Subcutaneous abdominal adipose tissue (tissue), 5 donors: ENCODE results near the gene KAZALD1.

ENCODE experiments used
- H3K27ac ChIP-seq: one replicate; pipeline ENCODE4 v1.7.0; 2013; ENCODE audit warnings: low read depth, mild to moderate bottlenecking, inconsistent platforms, low read length, moderate library complexity
- H3K27me3 ChIP-seq, 5 donors: one replicate each; pipeline ENCODE4 v1.7.0; 2013; ENCODE audit warnings: low read length in 5 of 5, inconsistent platforms in 1 of 5; ENCODE audit not compliant: control insufficient read depth in 5 of 5, insufficient read depth in 4 of 5
- H3K36me3 ChIP-seq, 5 donors: one replicate each; pipeline ENCODE4 v1.7.0; 2013; ENCODE audit warnings: low read length in 5 of 5; ENCODE audit not compliant: control insufficient read depth in 5 of 5, insufficient read depth in 5 of 5
- H3K4me1 ChIP-seq, 5 donors: one replicate each; pipeline ENCODE4 v1.7.0; 2013; ENCODE audit warnings: low read length in 5 of 5, mild to moderate bottlenecking in 3 of 5, moderate library complexity in 1 of 5; ENCODE audit not compliant: control insufficient read depth in 5 of 5, insufficient read depth in 5 of 5
- H3K4me3 ChIP-seq, 5 donors: one replicate each; pipeline ENCODE4 v1.7.0; 2013; ENCODE audit warnings: low read length in 5 of 5, low read depth in 1 of 5
- H3K9ac ChIP-seq, 5 donors: one replicate each; pipeline ENCODE4 v1.7.0; 2013; ENCODE audit warnings: low read length in 5 of 5, mild to moderate bottlenecking in 4 of 5, moderate library complexity in 3 of 5
- H3K9me3 ChIP-seq, 5 donors: one replicate each; pipeline ENCODE4 v1.7.0; 2013; ENCODE audit warnings: low read length in 5 of 5; ENCODE audit not compliant: control insufficient read depth in 5 of 5
- donor health status: healthy.
- donor health status: healthy.
- donor health status: healthy.
- donor health status: healthy.
- donor health status: healthy.

KAZALD1 gene

GRCh38 chr10:101044117-101044516 lies 17.7 kb upstream of the KAZALD1 start:
- H3K27me3 ChIP-seq = peaks cover 25 to 31% (median 27%) of the 10 kb centered on the region in 5 donors
- no peak overlapping the region for H3K27ac ChIP-seq
- H3K36me3 ChIP-seq = peaks cover 0 to 13% (median 11%) of the 10 kb centered on the region in 5 donors
- no peak overlapping the region for H3K4me3 ChIP-seq
- no peak overlapping the region for H3K9ac ChIP-seq
- H3K9me3 ChIP-seq = no peaks in the 10 kb centered on the region
- peaks cover 11 to 20% (median 16%) of the 10 kb centered on the region in 5 donors for H3K4me1 ChIP-seq

- H3K4me3 ChIP-seq = no peak overlapping the region
- H3K36me3 ChIP-seq = no peaks in the 10 kb centered on the region
- no peak overlapping the region for H3K27ac ChIP-seq
- H3K27me3 ChIP-seq = peaks cover 37 to 49% (median 42%) of the 10 kb centered on the region in 5 donors
- no peaks in the 10 kb centered on the region for H3K9me3 ChIP-seq
- peaks cover 11 to 27% (median 22%) of the 10 kb centered on the region in 5 donors for H3K4me1 ChIP-seq
- H3K9ac ChIP-seq = no peak overlapping the region
Measured at GRCh38 chr10:101046332-101047238, 15.2 kb upstream of the KAZALD1 start.

- H3K27me3 ChIP-seq = peaks cover 37 to 49% (median 42%) of the 10 kb centered on the region in 5 donors
- H3K9me3 ChIP-seq = no peaks in the 10 kb centered on the region
- H3K4me3 ChIP-seq = no peak overlapping the region
- peaks cover 9 to 21% (median 16%) of the 10 kb centered on the region in 5 donors for H3K4me1 ChIP-seq
- H3K27ac ChIP-seq = no peak overlapping the region
- no peaks in the 10 kb centered on the region for H3K36me3 ChIP-seq
- no peak overlapping the region for H3K9ac ChIP-seq
Measured at GRCh38 chr10:101047268-101047667, 14.5 kb upstream of the KAZALD1 start.

- H3K27me3 ChIP-seq = peaks cover 37 to 49% (median 42%) of the 10 kb centered on the region in 5 donors
- H3K4me1 ChIP-seq = peaks cover 3 to 12% (median 10%) of the 10 kb centered on the region in 5 donors
- H3K4me3 ChIP-seq = no peak overlapping the region
- no peak overlapping the region for H3K27ac ChIP-seq
- no peaks in the 10 kb centered on the region for H3K9me3 ChIP-seq
- no peak overlapping the region for H3K9ac ChIP-seq
- H3K36me3 ChIP-seq = no peaks in the 10 kb centered on the region
Measured at GRCh38 chr10:101047961-101048892, 13.6 kb upstream of the KAZALD1 start.

GRCh38 chr10:101050208-101051069 lies 11.3 kb upstream of the KAZALD1 start:
- Histone ChIP-seq H3K27me3 (peaks cover 37 to 46% (median 42%) of the 10 kb centered on the region in 5 donors), H3K9me3 (no peaks in the 10 kb centered on the region), H3K4me3 (peak overlapping the region in 2 of 5 donors; percentile 29 to 45), H3K4me1 (peaks cover 0 to 9% (median 7%) of the 10 kb centered on the region in 5 donors), H3K9ac (no peak overlapping the region), H3K36me3 (no peaks in the 10 kb centered on the region), H3K27ac (no peak overlapping the region)

- peaks cover 26 to 37% (median 35%) of the 10 kb centered on the region in 5 donors for H3K27me3 ChIP-seq
- no peak overlapping the region for H3K4me3 ChIP-seq
- no peak overlapping the region for H3K9ac ChIP-seq
- H3K36me3 ChIP-seq = no peaks in the 10 kb centered on the region
- H3K9me3 ChIP-seq = no peaks in the 10 kb centered on the region
- no peak overlapping the region for H3K27ac ChIP-seq
- peaks cover 0 to 9% (median 7%) of the 10 kb centered on the region in 5 donors for H3K4me1 ChIP-seq
Measured at GRCh38 chr10:101052285-101052684, 9.5 kb upstream of the KAZALD1 start.

- Histone ChIP-seq H3K4me3 (no peak overlapping the region), H3K27ac (no peak overlapping the region), H3K4me1 (peaks cover 0 to 9% (median 7%) of the 10 kb centered on the region in 5 donors), H3K9me3 (no peaks in the 10 kb centered on the region), H3K27me3 (peaks cover 13 to 25% (median 23%) of the 10 kb centered on the region in 5 donors), H3K36me3 (no peaks in the 10 kb centered on the region), H3K9ac (no peak overlapping the region)
Measured at GRCh38 chr10:101053516-101053915, 8.3 kb upstream of the KAZALD1 start.

GRCh38 chr10:101054351-101054750 lies 7.4 kb upstream of the KAZALD1 start:
- H3K4me3 ChIP-seq = no peak overlapping the region
- H3K4me1 ChIP-seq = peaks cover 0 to 9% (median 7%) of the 10 kb centered on the region in 5 donors
- no peaks in the 10 kb centered on the region for H3K9me3 ChIP-seq
- no peaks in the 10 kb centered on the region for H3K36me3 ChIP-seq
- H3K9ac ChIP-seq = no peak overlapping the region
- peaks cover 5 to 17% (median 14%) of the 10 kb centered on the region in 5 donors for H3K27me3 ChIP-seq
- no peak overlapping the region for H3K27ac ChIP-seq

GRCh38 chr10:101054876-101055275 lies 6.9 kb upstream of the KAZALD1 start:
- H3K9me3 ChIP-seq = no peaks in the 10 kb centered on the region
- peaks cover 0 to 9% (median 7%) of the 10 kb centered on the region in 5 donors for H3K4me1 ChIP-seq
- H3K27me3 ChIP-seq = peaks cover 0 to 15% (median 9%) of the 10 kb centered on the region in 5 donors
- H3K36me3 ChIP-seq = no peaks in the 10 kb centered on the region
- no peak overlapping the region for H3K27ac ChIP-seq
- H3K9ac ChIP-seq = no peak overlapping the region
- H3K4me3 ChIP-seq = no peak overlapping the region
